Endothelial cell of umbilical vein (primary cell): ENCODE data around the gene AGBL4. TPM values are rescaled to one million over a fixed set of nuclear protein-coding genes. Genes with fewer than 3 reads are reported as not detected.

Experiments
- BruUV-seq: library from RNA; stranded (reverse); fragments of 400-500 nt; replicated peaks from 2 replicates; lab custom pipeline; 2021; lab: Mats Ljungman, UMichigan
- CTCF ChIA-PET: fragments of 300-600, 350-600 bp; sonication (Branson Sonifier 250); formaldehyde crosslinking; loops from one replicate; lab custom pipeline; 2021; ENCODE audit warnings: antibody characterized with exemption, inconsistent platforms; lab: Charles Lee
- POLR2A ChIA-PET: fragments of 300-600, 350-600 bp; sonication (Branson Sonifier 250); formaldehyde crosslinking; loops from one replicate; lab custom pipeline; 2021; ENCODE audit warnings: antibody characterized with exemption, inconsistent platforms; lab: Charles Lee
- DNase-seq: peaks from one replicate; pipeline ENCODE4 v3.0.0-alpha.2; 2011; ENCODE audit warnings: low read depth, low spot score
- FAIRE-seq: peaks from 2 replicates; lab custom pipeline; 2011; peaks lifted over from hg19 to GRCh38; lab: Jason Lieb, UNC
- H2AFZ ChIP-seq: 2 replicates; pipeline ENCODE4 v1.6.0; 2012; ENCODE audit warnings: low read depth, low read length, control low read depth, inconsistent platforms
- H3K27ac ChIP-seq: 2 replicates; pipeline ENCODE4 v1.5.1; 2011; ENCODE audit warnings: low read depth, mild to moderate bottlenecking, control low read depth, low read length, moderate library complexity; ENCODE audit not compliant: insufficient read depth
- H3K27me3 ChIP-seq, 2 experiments: 2 replicates each; pipeline versions ENCODE4 v1.6.0 to v1.6.1; 2011; ENCODE audit warnings: low read length in 2 of 2, mixed read lengths in 1 of 2; ENCODE audit not compliant: control insufficient read depth in 2 of 2, insufficient read depth in 2 of 2
- H3K36me3 ChIP-seq, 2 experiments: 2 replicates in 1 of 2; 3 replicates in 1 of 2; pipeline ENCODE4 v1.5.1; 2011; ENCODE audit warnings: low read length in 2 of 2, mild to moderate bottlenecking in 1 of 2, moderate library complexity in 1 of 2; ENCODE audit not compliant: control insufficient read depth in 2 of 2, insufficient read depth in 2 of 2; ENCODE audit errors: extremely low read depth in 1 of 2
- H3K4me1 ChIP-seq: 3 replicates; pipeline ENCODE4 v1.5.1; 2011; ENCODE audit warnings: mild to moderate bottlenecking, low read length; ENCODE audit not compliant: control insufficient read depth, insufficient read depth; ENCODE audit errors: extremely low read depth
- H3K4me2 ChIP-seq: 2 replicates; pipeline ENCODE4 v1.6.1; 2011; ENCODE audit warnings: low read length, control low read depth, mixed read lengths; ENCODE audit not compliant: insufficient read depth
- H3K4me3 ChIP-seq, 3 experiments: fragments of 200-600 bp in 1 of 3; sonication (generic), shearing (Covaris generic) in 1 of 3; replicated peaks in 1 of 3; 2 replicates each; pipeline ENCODE4 v1.5.1; 2011 to 2016; ENCODE audit warnings: control low read depth in 3 of 3, low read length in 3 of 3, mild to moderate bottlenecking in 2 of 3, inconsistent platforms in 1 of 3, low read depth in 1 of 3, moderate library complexity in 1 of 3; ENCODE audit not compliant: insufficient read depth in 1 of 3
- H3K79me2 ChIP-seq: 2 replicates; pipeline ENCODE4 v1.6.0; 2012; ENCODE audit warnings: low read length, inconsistent platforms; ENCODE audit not compliant: control insufficient read depth, insufficient read depth
- H3K9ac ChIP-seq: replicated peaks from 2 replicates; pipeline ENCODE3; 2011; ENCODE audit warnings: low read length, control low read depth; ENCODE audit not compliant: insufficient read depth; ENCODE audit errors: extremely low read depth
- H3K9me1 ChIP-seq: replicated peaks from 3 replicates; pipeline ENCODE4 v1.6.0; 2011; ENCODE audit warnings: mild to moderate bottlenecking, low read length; ENCODE audit not compliant: control insufficient read depth, insufficient read depth; ENCODE audit errors: extremely low read depth
- H3K9me3 ChIP-seq: replicated peaks from 2 replicates; pipeline ENCODE4 v1.5.1; 2012; ENCODE audit warnings: low read length, inconsistent platforms; ENCODE audit not compliant: control insufficient read depth, insufficient read depth
- H4K20me1 ChIP-seq: replicated peaks from 2 replicates; pipeline ENCODE3; 2011; ENCODE audit warnings: mild to moderate bottlenecking, low read length; ENCODE audit not compliant: control insufficient read depth, insufficient read depth; ENCODE audit errors: extremely low read depth
- CTCF ChIP-seq, 2 donors: IDR thresholded peaks; 1 replicate in 1 of 2; 2 replicates in 1 of 2; pipeline ENCODE4 v1.5.1; 2011; ENCODE audit warnings: low read length in 2 of 2, mild to moderate bottlenecking in 2 of 2, moderate library complexity in 2 of 2, control low read depth in 1 of 2, inconsistent platforms in 1 of 2, low read depth in 1 of 2; ENCODE audit not compliant: insufficient read depth in 1 of 2; ENCODE audit errors: extremely low read depth in 1 of 2
- EZH2 ChIP-seq: IDR thresholded peaks from 2 replicates; pipeline ENCODE4 v1.6.1; 2012; ENCODE audit warnings: borderline replicate concordance, low read depth, mild to moderate bottlenecking, moderate library complexity, low read length, inconsistent platforms; ENCODE audit not compliant: severe bottlenecking
- FOS ChIP-seq: IDR thresholded peaks from 2 replicates; pipeline ENCODE4 v1.6.1; 2011; ENCODE audit warnings: mild to moderate bottlenecking, low read length, moderate library complexity, borderline replicate concordance; ENCODE audit not compliant: insufficient read depth
- GATA2 ChIP-seq: IDR thresholded peaks from 2 replicates; pipeline ENCODE4 v1.7.0; 2011; ENCODE audit warnings: low read depth, mild to moderate bottlenecking, moderate library complexity, mixed read lengths, low read length; ENCODE audit not compliant: insufficient read length, insufficient read depth
- JUN ChIP-seq: IDR thresholded peaks from 2 replicates; pipeline ENCODE4 v1.6.1; 2011; ENCODE audit warnings: borderline replicate concordance, low read depth; ENCODE audit not compliant: insufficient read length, insufficient read depth
- MAX ChIP-seq: IDR thresholded peaks from 2 replicates; pipeline ENCODE4 v1.6.1; 2011; ENCODE audit not compliant: insufficient read depth, insufficient read length
- MYC ChIP-seq: IDR thresholded peaks from one replicate; pipeline ENCODE4 v1.6.1; 2011; ENCODE audit warnings: mild to moderate bottlenecking, low read depth, low read length
- POLR2A ChIP-seq: IDR thresholded peaks from 2 replicates; pipeline ENCODE4 v1.6.1; 2012; ENCODE audit warnings: low read depth, mild to moderate bottlenecking, control low read depth, low read length
- POLR2AphosphoS5 ChIP-seq: IDR thresholded peaks from 2 replicates; pipeline ENCODE4 v1.6.1; 2012; ENCODE audit warnings: low read depth, mild to moderate bottlenecking, control low read depth, low read length, moderate library complexity; ENCODE audit not compliant: insufficient read depth
- dilution Hi-C: fragments of 300-500 bp; cut with MboI; formaldehyde crosslinking; loops from one replicate; pipeline ENCODE4 v1.15.0; 2019; ENCODE audit warnings: low sequenced_read_pairs; ENCODE audit not compliant: extremely low pct_ligation_motif_present
- intact Hi-C: fragments of 100-400 bp; cut with micrococcal nuclease; formaldehyde crosslinking; loops from one replicate; pipeline ENCODE4 v1.10.0; 2022
- polyA plus RNA-seq, 4 experiments: library from polyadenylated mRNA; depleted of rRNA in 3 of 4; stranded (reverse) in 3 of 4; unstranded in 1 of 4; fragments of >200 nt; gene quantifications; 2 replicates each; pipeline versions ENCODE4 v1.2.1 to v1.2.3, GENCODE V29; 2011 to 2012; ENCODE audit warnings: missing spikeins in 1 of 4
- total RNA-seq: library from RNA; stranded (reverse); gene quantifications from 2 replicates; pipeline ENCODE4 v1.2.3, GENCODE V29; 2021

AGBL4 gene
- total and polyA plus RNA-seq, 2 donors (not counting 3 experiments of a cell fraction or from before 2014, with no cell fraction given), result not detected

- intact Hi-C loops, result no loop called here
- TF ChIP-seq MYC (no peak), CTCF (IDR thresholded peaks at IDR 0.05; ENCODE audit: extremely low read depth in 1 of 2, insufficient read depth in 1 of 2, low read depth in 1 of 2, low read length in 2 of 2) (no peak)
- H3K4me2 ChIP-seq, result no peak overlapping the region
- no peak overlapping the region for H2AFZ ChIP-seq
- H3K9ac ChIP-seq, result no peak overlapping the region
- ChIA-PET POLR2A (no interaction called here), CTCF (no interaction called here)
- H3K27ac ChIP-seq, result no peak overlapping the region
- H3K36me3 ChIP-seq, result no peaks in the 10 kb centered on the region
- no peak for FAIRE-seq
- H3K79me2 ChIP-seq, result no peaks in the 10 kb centered on the region
- H3K9me3 ChIP-seq, result no peaks in the 10 kb centered on the region
- H3K9me1 ChIP-seq, result no peaks in the 10 kb centered on the region
- BruUV-seq, result no TSS peak
- no peaks in the 10 kb centered on the region for H3K4me1 ChIP-seq
- no peak for DNase-seq
- H4K20me1 ChIP-seq, result no peaks in the 10 kb centered on the region
- H3K4me3 ChIP-seq, result no peak overlapping the region
- H3K27me3 ChIP-seq, result no peaks in the 10 kb centered on the region
- dilution Hi-C loops, result no loop called here
Measured at GRCh38 chr1:49854741-49855140, 169.0 kb downstream of the AGBL4 start.

- H4K20me1 ChIP-seq, result no peaks in the 10 kb centered on the region
- H3K9me3 ChIP-seq, result peaks cover 18% of the 10 kb centered on the region
- H3K9me1 ChIP-seq, result no peaks in the 10 kb centered on the region
- dilution Hi-C loops, result no loop called here
- no peak overlapping the region for H2AFZ ChIP-seq
- no peak for FAIRE-seq
- no peaks in the 10 kb centered on the region for H3K79me2 ChIP-seq
- H3K27ac ChIP-seq, result no peak overlapping the region
- POLR2A ChIA-PET, result no interaction called here
- no peak for DNase-seq
- TF ChIP-seq MYC (no peak), POLR2A (no peak), GATA2 (no peak), FOS (no peak), MAX (no peak), JUN (no peak), CTCF (IDR thresholded peaks at IDR 0.05; ENCODE audit: extremely low read depth in 1 of 2, insufficient read depth in 1 of 2, low read depth in 1 of 2, low read length in 2 of 2) (no peak), POLR2AphosphoS5 (no peak), EZH2 (no peak)
- intact Hi-C loops, result no loop called here
- no TSS peak for BruUV-seq
- no peak overlapping the region for H3K4me2 ChIP-seq
- H3K27me3 ChIP-seq, result no peaks in the 10 kb centered on the region
- no peaks in the 10 kb centered on the region for H3K4me1 ChIP-seq
- H3K9ac ChIP-seq, result no peak overlapping the region
- no peak overlapping the region for H3K4me3 ChIP-seq
- H3K36me3 ChIP-seq, result no peaks in the 10 kb centered on the region
- CTCF ChIA-PET, result no interaction called here
Measured at GRCh38 chr1:49842596-49842995, 181.2 kb downstream of the AGBL4 start.
